OCI-LY7 (cell line): Measurements from ENCODE around the gene MISP.

Source experiments
- CTCF ChIP-seq: fragments of 200-600 bp; sonication (generic); conservative IDR thresholded peaks from 2 replicates; pipeline ENCODE4 v1.5.1; 2014; ENCODE audit warnings: mild to moderate bottlenecking, antibody characterized with exemption, low read length, moderate library complexity, mixed read lengths
- EZH2phosphoT487 ChIP-seq: fragments of 200-600 bp; sonication (generic); IDR thresholded peaks from 2 replicates; pipeline ENCODE4 v1.6.1; 2018; ENCODE audit warnings: low read depth, borderline replicate concordance, mild to moderate bottlenecking, mixed run types, antibody characterized with exemption, low read length, moderate library complexity, mixed read lengths

- TF ChIP-seq CTCF, result no peak
- TF ChIP-seq EZH2phosphoT487, result no peak
Measured at GRCh38 chr19:729965-730668, 20.8 kb upstream of the MISP start.
